Endothelial cell of umbilical vein (primary cell): ENCODE results near the gene ZBP1.

Experiments used
- CTCF ChIP-seq, 2 donors: IDR thresholded peaks; 1 replicate in 1 of 2; 2 replicates in 1 of 2; pipeline ENCODE4 v1.5.1; 2011; ENCODE audit warnings: low read length in 2 of 2, mild to moderate bottlenecking in 2 of 2, moderate library complexity in 2 of 2, control low read depth in 1 of 2, inconsistent platforms in 1 of 2, low read depth in 1 of 2; ENCODE audit not compliant: insufficient read depth in 1 of 2; ENCODE audit errors: extremely low read depth in 1 of 2
- EZH2 ChIP-seq: IDR thresholded peaks from 2 replicates; pipeline ENCODE4 v1.6.1; 2012; ENCODE audit warnings: borderline replicate concordance, low read depth, mild to moderate bottlenecking, moderate library complexity, low read length, inconsistent platforms; ENCODE audit not compliant: severe bottlenecking
- FOS ChIP-seq: IDR thresholded peaks from 2 replicates; pipeline ENCODE4 v1.6.1; 2011; ENCODE audit warnings: mild to moderate bottlenecking, low read length, moderate library complexity, borderline replicate concordance; ENCODE audit not compliant: insufficient read depth
- GATA2 ChIP-seq: IDR thresholded peaks from 2 replicates; pipeline ENCODE4 v1.7.0; 2011; ENCODE audit warnings: low read depth, mild to moderate bottlenecking, moderate library complexity, mixed read lengths, low read length; ENCODE audit not compliant: insufficient read length, insufficient read depth
- POLR2A ChIP-seq: IDR thresholded peaks from 2 replicates; pipeline ENCODE4 v1.6.1; 2012; ENCODE audit warnings: low read depth, mild to moderate bottlenecking, control low read depth, low read length
- POLR2AphosphoS5 ChIP-seq: IDR thresholded peaks from 2 replicates; pipeline ENCODE4 v1.6.1; 2012; ENCODE audit warnings: low read depth, mild to moderate bottlenecking, control low read depth, low read length, moderate library complexity; ENCODE audit not compliant: insufficient read depth
- TF ChIP-seq, protein P1 (sequence below): IDR thresholded peaks from 2 replicates; pipeline ENCODE4 v1.6.1; 2011; ENCODE audit not compliant: insufficient read depth, insufficient read length

- TF ChIP-seq CTCF (IDR thresholded peaks at IDR 0.05; ENCODE audit: extremely low read depth in 1 of 2, insufficient read depth in 1 of 2, low read depth in 1 of 2, low read length in 2 of 2), result no peak
- TF ChIP-seq POLR2AphosphoS5, result no peak
- TF ChIP-seq EZH2, result no peak
- no peak for TF ChIP-seq POLR2A
- TF ChIP-seq FOS, result no peak
- TF ChIP-seq, protein P1, sequence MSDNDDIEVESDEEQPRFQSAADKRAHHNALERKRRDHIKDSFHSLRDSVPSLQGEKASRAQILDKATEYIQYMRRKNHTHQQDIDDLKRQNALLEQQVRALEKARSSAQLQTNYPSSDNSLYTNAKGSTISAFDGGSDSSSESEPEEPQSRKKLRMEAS, result no peak
- no peak for TF ChIP-seq GATA2
Measured at GRCh38 chr20:57657535-57658446, 37.6 kb upstream of the ZBP1 start.
